DND-41 (cell line): Measurements from ENCODE around the gene SMIM5.

Experiments
- EZH2 ChIP-seq: IDR thresholded peaks from 3 replicates; pipeline ENCODE4 v1.6.1; 2012; ENCODE audit warnings: borderline replicate concordance, low read depth, mild to moderate bottlenecking, moderate library complexity, low read length, inconsistent platforms; ENCODE audit not compliant: severe bottlenecking
- TF ChIP-seq, protein P1 (sequence below): IDR thresholded peaks from 2 replicates; pipeline ENCODE4 v1.5.1; 2012; ENCODE audit warnings: borderline replicate concordance, low read length, moderate library complexity, mild to moderate bottlenecking; ENCODE audit not compliant: poor library complexity, severe bottlenecking; ENCODE audit errors: extremely low read depth

DNA sequence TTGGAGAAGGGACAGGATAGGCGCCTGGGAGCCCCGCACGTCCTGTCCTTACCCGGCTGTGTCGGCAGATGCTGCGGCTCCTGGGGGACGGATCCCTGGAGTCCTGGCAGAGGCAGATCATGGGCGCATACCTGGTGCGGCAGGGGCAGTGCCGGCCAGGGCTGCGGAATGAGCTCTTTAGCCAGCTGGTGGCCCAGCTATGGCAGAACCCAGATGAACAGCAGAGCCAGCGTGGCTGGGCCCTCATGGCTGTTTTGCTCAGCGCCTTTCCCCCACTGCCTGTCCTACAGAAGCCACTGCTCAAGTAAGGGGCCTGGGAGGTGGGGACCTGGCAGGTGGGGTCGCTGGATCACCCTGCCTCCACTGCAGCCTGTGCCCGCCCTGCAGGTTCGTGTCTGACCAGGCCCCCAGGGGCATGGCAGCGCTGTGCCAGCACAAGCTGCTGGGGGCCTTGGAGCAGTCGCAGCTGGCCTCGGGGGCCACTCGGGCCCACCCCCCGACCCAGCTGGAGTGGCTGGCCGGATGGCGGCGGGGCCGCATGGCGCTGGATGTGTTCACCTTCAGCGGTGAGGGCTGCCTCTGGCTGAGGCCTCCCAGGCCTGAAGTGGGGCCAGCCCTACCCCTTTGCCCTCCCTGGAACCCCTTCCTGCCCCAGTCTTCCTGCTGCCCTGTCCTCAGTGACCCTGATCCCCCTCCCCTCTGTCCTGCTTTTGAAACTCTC is 20.2 kb upstream of the SMIM5 start:
- TF ChIP-seq, protein P1, sequence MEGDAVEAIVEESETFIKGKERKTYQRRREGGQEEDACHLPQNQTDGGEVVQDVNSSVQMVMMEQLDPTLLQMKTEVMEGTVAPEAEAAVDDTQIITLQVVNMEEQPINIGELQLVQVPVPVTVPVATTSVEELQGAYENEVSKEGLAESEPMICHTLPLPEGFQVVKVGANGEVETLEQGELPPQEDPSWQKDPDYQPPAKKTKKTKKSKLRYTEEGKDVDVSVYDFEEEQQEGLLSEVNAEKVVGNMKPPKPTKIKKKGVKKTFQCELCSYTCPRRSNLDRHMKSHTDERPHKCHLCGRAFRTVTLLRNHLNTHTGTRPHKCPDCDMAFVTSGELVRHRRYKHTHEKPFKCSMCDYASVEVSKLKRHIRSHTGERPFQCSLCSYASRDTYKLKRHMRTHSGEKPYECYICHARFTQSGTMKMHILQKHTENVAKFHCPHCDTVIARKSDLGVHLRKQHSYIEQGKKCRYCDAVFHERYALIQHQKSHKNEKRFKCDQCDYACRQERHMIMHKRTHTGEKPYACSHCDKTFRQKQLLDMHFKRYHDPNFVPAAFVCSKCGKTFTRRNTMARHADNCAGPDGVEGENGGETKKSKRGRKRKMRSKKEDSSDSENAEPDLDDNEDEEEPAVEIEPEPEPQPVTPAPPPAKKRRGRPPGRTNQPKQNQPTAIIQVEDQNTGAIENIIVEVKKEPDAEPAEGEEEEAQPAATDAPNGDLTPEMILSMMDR = no peak
- TF ChIP-seq EZH2 = no peak
